ENCODE results near the gene VIPAS39.

GRCh38 chr14:77390188-77390587, 67.2 kb downstream of the VIPAS39 start:
- TF ChIP-seq CTCF (IDR thresholded peaks at IDR 0.05) (no peak), POLR2A (IDR thresholded peaks at IDR 0.05) (no peak)

Measured in esophagus squamous epithelium (tissue), 4 donors.